Brain microvascular endothelial cell (primary cell): ENCODE measurements around the gene KCTD18.
A peak's percentile ranks its signal among the peaks of the same experiment; 100 is the strongest.

Experiments
- DNase-seq: peaks from one replicate; pipeline ENCODE4 v3.0.0-alpha.2; 2020
- H3K27ac ChIP-seq: fragments of 250-450 bp; sonication (Bioruptor Pico); 2 replicates; pipeline ENCODE4 v1.5.1; 2020; ENCODE audit warnings: mild to moderate bottlenecking, moderate library complexity
- H3K27me3 ChIP-seq: fragments of 250-450 bp; sonication (Bioruptor Pico); replicated peaks from 2 replicates; pipeline ENCODE4 v1.5.1; 2020; ENCODE audit warnings: mild to moderate bottlenecking
- H3K36me3 ChIP-seq: fragments of 250-450 bp; sonication (Bioruptor Pico); replicated peaks from 2 replicates; pipeline ENCODE4 v1.5.1; 2020; ENCODE audit warnings: mild to moderate bottlenecking
- H3K4me3 ChIP-seq: 2 replicates; pipeline ENCODE4 v1.5.1; 2011; ENCODE audit warnings: low read depth, mild to moderate bottlenecking, control low read depth, low read length, moderate library complexity
- in situ Hi-C: cut with HindIII; loops from 2 replicates; pipeline ENCODE4 v1.10.0; 2017; ENCODE audit warnings: low sequenced_read_pairs, low pct_ligation_motif_present
- TF ChIP-seq, protein P1 (sequence below): IDR thresholded peaks from 2 replicates; pipeline ENCODE4 v1.5.1; 2011; ENCODE audit warnings: low read depth, mild to moderate bottlenecking, moderate library complexity, low read length, control low read depth, inconsistent platforms; ENCODE audit errors: missing control alignments

The KCTD18 gene

GRCh38 chr2:200494048-200494447 is 15.8 kb downstream of the KCTD18 start:
- TF ChIP-seq, protein P1, sequence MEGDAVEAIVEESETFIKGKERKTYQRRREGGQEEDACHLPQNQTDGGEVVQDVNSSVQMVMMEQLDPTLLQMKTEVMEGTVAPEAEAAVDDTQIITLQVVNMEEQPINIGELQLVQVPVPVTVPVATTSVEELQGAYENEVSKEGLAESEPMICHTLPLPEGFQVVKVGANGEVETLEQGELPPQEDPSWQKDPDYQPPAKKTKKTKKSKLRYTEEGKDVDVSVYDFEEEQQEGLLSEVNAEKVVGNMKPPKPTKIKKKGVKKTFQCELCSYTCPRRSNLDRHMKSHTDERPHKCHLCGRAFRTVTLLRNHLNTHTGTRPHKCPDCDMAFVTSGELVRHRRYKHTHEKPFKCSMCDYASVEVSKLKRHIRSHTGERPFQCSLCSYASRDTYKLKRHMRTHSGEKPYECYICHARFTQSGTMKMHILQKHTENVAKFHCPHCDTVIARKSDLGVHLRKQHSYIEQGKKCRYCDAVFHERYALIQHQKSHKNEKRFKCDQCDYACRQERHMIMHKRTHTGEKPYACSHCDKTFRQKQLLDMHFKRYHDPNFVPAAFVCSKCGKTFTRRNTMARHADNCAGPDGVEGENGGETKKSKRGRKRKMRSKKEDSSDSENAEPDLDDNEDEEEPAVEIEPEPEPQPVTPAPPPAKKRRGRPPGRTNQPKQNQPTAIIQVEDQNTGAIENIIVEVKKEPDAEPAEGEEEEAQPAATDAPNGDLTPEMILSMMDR, result no peak
- H3K27me3 ChIP-seq, result no peaks in the 10 kb centered on the region
- no peak overlapping the region for H3K27ac ChIP-seq
- peaks cover 7% of the 10 kb centered on the region for H3K36me3 ChIP-seq
- H3K4me3 ChIP-seq, result no peak overlapping the region
- in situ Hi-C loops, result no loop called here
- no peak for DNase-seq

DNA sequence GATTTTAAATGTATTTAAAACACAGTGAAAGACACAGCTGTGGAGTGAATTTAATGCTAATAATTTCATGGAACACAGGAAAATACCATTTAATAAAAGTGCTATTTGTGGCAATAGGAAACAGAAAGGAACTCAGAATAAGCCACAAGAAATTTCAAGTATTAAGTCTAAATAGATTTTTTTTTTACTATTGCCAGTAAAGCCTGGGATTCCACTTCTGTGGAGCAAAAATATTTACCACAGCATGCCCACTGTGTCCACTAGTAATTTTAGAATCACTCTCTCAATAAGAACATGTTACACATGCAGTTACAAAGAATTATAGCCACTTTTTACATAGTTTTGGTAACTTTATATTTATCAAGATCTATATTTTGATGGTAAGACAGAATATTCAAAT is 17.2 kb downstream of the KCTD18 start:
- in situ Hi-C loops, result no loop called here
- no peaks in the 10 kb centered on the region for H3K27me3 ChIP-seq
- TF ChIP-seq, protein P1, result no peak
- H3K36me3 ChIP-seq, result peaks cover 7% of the 10 kb centered on the region
- no peak overlapping the region for H3K4me3 ChIP-seq
- no peak overlapping the region for H3K27ac ChIP-seq
- DNase-seq, result no peak

GRCh38 chr2:200490001-200490400 is 19.9 kb downstream of the KCTD18 start:
- TF ChIP-seq, protein P1, result no peak
- no peak overlapping the region for H3K27ac ChIP-seq
- peaks cover 7% of the 10 kb centered on the region for H3K36me3 ChIP-seq
- DNase-seq, result no peak
- in situ Hi-C loops, result no loop called here
- H3K27me3 ChIP-seq, result no peaks in the 10 kb centered on the region
- H3K4me3 ChIP-seq, result no peak overlapping the region

GRCh38 chr2:200488169-200488568 is 21.7 kb downstream of the KCTD18 start:
- TF ChIP-seq, protein P1, result no peak
- H3K27me3 ChIP-seq, result no peaks in the 10 kb centered on the region
- H3K4me3 ChIP-seq, result no peak overlapping the region
- no peak for DNase-seq
- peaks cover 7% of the 10 kb centered on the region for H3K36me3 ChIP-seq
- in situ Hi-C loops, result no loop called here
- no peak overlapping the region for H3K27ac ChIP-seq

GRCh38 chr2:200486529-200486928 is 23.3 kb downstream of the KCTD18 start:
- no peak for DNase-seq
- H3K27ac ChIP-seq, result no peak overlapping the region
- in situ Hi-C loops, result no loop called here

DNA sequence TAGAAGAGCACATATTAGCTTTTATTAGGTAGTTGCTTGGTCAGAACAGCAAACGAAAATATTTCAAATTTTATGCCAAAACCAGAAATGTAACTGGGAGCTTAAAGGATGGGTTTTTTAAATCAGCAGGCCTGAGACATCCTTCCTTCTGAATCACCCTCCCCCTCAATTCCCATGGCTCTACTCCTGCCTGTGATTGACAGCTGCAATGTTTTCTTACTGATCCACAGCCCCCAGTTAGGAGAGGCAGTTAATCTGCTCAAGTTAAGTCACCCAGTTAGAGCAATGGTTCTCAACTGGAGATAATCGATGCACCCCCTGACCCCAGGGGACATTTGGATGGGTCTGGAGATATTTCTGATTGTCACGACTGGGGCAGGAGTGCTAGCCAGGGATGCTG is 24.9 kb downstream of the KCTD18 start:
- H3K27me3 ChIP-seq, result no peaks in the 10 kb centered on the region
- H3K27ac ChIP-seq, result no peak overlapping the region
- H3K4me3 ChIP-seq, result no peak overlapping the region
- H3K36me3 ChIP-seq, result peaks cover 2% of the 10 kb centered on the region
- TF ChIP-seq, protein P1, result no peak
- DNase-seq, result peak; percentile 49
- in situ Hi-C loops, result no loop called here

More at GRCh38 chr2:200486529-200486928, 23.3 kb downstream of the KCTD18 start:
- H3K4me3 ChIP-seq, result no peak overlapping the region
- peaks cover 7% of the 10 kb centered on the region for H3K36me3 ChIP-seq
- TF ChIP-seq, protein P1, result no peak
- no peaks in the 10 kb centered on the region for H3K27me3 ChIP-seq
